Panc1 (cell line): ENCODE results near the gene TNPO2. TPM values are rescaled to one million over a fixed set of nuclear protein-coding genes. Genes with fewer than 3 reads are reported as not detected.

Source experiments
- ATAC-seq: fragments of 200-7000 bp; cut with Tn5 transposase; 2 replicates; pipeline ENCODE4 v1.9.1; 2020; ENCODE audit warnings: mild to moderate bottlenecking, moderate library complexity
- BruUV-seq: library from RNA; stranded (reverse); fragments of 400-500 nt; replicated peaks from 2 replicates; lab custom pipeline; 2021; lab: Mats Ljungman, UMichigan
- CTCF ChIA-PET: fragments of 300-600 bp; sonication (Branson Sonifier 250); formaldehyde crosslinking; loops from one replicate; lab custom pipeline; 2022; ENCODE audit warnings: antibody characterized with exemption; lab: Charles Lee
- POLR2A ChIA-PET: fragments of 300-600 bp; sonication (Branson Sonifier 250); formaldehyde crosslinking; loops from one replicate; lab custom pipeline; 2022; ENCODE audit warnings: antibody characterized with exemption; lab: Charles Lee
- DNase-seq: peaks from one replicate; pipeline ENCODE4 v3.0.0-alpha.2; 2010; ENCODE audit warnings: low read depth, low spot score
- H3K27ac ChIP-seq: 2 replicates; pipeline ENCODE4 v1.5.1; 2011; ENCODE audit warnings: mild to moderate bottlenecking, low read length, inconsistent platforms
- H3K27me3 ChIP-seq: fragments of 200-500 bp; sonication (Bioruptor generic); 2 replicates; pipeline ENCODE4 v1.6.0; 2014; ENCODE audit warnings: low read length, inconsistent platforms; ENCODE audit not compliant: control insufficient read depth, insufficient read depth
- H3K36me3 ChIP-seq: fragments of 200-500 bp; sonication (Bioruptor generic); 2 replicates; pipeline ENCODE4 v1.5.1; 2014; ENCODE audit warnings: inconsistent platforms, mild to moderate bottlenecking, low read length, moderate library complexity; ENCODE audit not compliant: control insufficient read depth, insufficient read depth
- H3K4me1 ChIP-seq: 2 replicates; pipeline ENCODE4 v1.5.1; 2011; ENCODE audit warnings: inconsistent platforms, mild to moderate bottlenecking, low read length, moderate library complexity; ENCODE audit not compliant: control insufficient read depth, insufficient read depth
- H3K4me3 ChIP-seq, 2 experiments: 2 replicates each; pipeline ENCODE4 v1.5.1; 2011 to 2012; ENCODE audit warnings: low read depth in 2 of 2, low read length in 2 of 2, mild to moderate bottlenecking in 2 of 2, inconsistent platforms in 1 of 2, moderate library complexity in 1 of 2
- H3K9me3 ChIP-seq: fragments of 200-500 bp; sonication (Bioruptor generic); 2 replicates; pipeline ENCODE4 v1.5.1; 2014; ENCODE audit warnings: low read depth, mild to moderate bottlenecking, inconsistent platforms, low read length, moderate library complexity; ENCODE audit not compliant: control insufficient read depth, insufficient read depth
- CTCF ChIP-seq: fragments of 450-650 bp; IDR thresholded peaks from 2 replicates; pipeline ENCODE4 v1.5.1; 2017; ENCODE audit warnings: mild to moderate bottlenecking
- POLR2AphosphoS5 ChIP-seq: IDR thresholded peaks from 2 replicates; pipeline ENCODE4 v1.6.1; 2012; ENCODE audit warnings: mild to moderate bottlenecking, low read depth, low read length, moderate library complexity
- REST ChIP-seq, 2 experiments: IDR thresholded peaks; 2 replicates each; pipeline ENCODE4 v1.6.1; 2011 to 2012; ENCODE audit warnings: low read depth in 2 of 2, control low read depth in 1 of 2, low read length in 1 of 2, mild to moderate bottlenecking in 1 of 2, moderate library complexity in 1 of 2; ENCODE audit not compliant: insufficient read depth in 1 of 2
- SIN3A ChIP-seq: IDR thresholded peaks from 2 replicates; pipeline ENCODE4 v1.6.1; 2012; ENCODE audit warnings: low read depth, mild to moderate bottlenecking, low read length, moderate library complexity, borderline replicate concordance; ENCODE audit not compliant: insufficient read depth
- TCF7L2 ChIP-seq: IDR thresholded peaks from 2 replicates; pipeline ENCODE4 v1.6.1; 2011; ENCODE audit warnings: mild to moderate bottlenecking, low read depth, low read length, inconsistent platforms
- in situ Hi-C: cut with HindIII; loops from 2 replicates; pipeline ENCODE4 v1.10.0; 2016; ENCODE audit warnings: low sequenced_read_pairs, low pct_unique_long_range_greater_than_20kb
- intact Hi-C: fragments of 100-400 bp; cut with micrococcal nuclease; formaldehyde crosslinking; loops from one replicate; pipeline ENCODE4 v1.10.0; 2022; ENCODE audit not compliant: unreplicated experiment
- total RNA-seq: library from RNA; stranded (reverse); gene quantifications from one replicate; pipeline ENCODE4 v1.2.1, GENCODE V29; 2021; ENCODE audit not compliant: unreplicated experiment

TNPO2 gene
- total RNA-seq, 1 experiment from 2014 or later: 83.3 TPM

- in situ Hi-C loops (no loop called here), intact Hi-C loops (no loop called here)
- Histone ChIP-seq H3K36me3 (peaks cover 3% of the 10 kb centered on the region; the same call in 1 of the 2 replicates), H3K4me1 (peaks cover 3% of the 10 kb centered on the region), H3K4me3 (peak within 1 kb of the TSS; percentile 82 to 84), H3K27ac (peak within 1 kb of the TSS; percentile 79), H3K27me3 (no peaks in the 10 kb centered on the region), H3K9me3 (no peaks in the 10 kb centered on the region)
- BruUV-seq: no TSS peak
- TF ChIP-seq POLR2AphosphoS5: no peak; the same call in 1 of the 2 replicates
- TF ChIP-seq SIN3A: 0 out of 2 replicates have a peak, but pooled peaks have one; percentile 55
- ATAC-seq (peak; percentile 87), DNase-seq (no peak)
- ChIA-PET CTCF (no interaction called here), POLR2A (no interaction called here)
Observed at GRCh38 chr19:12666265-12667048, 57.3 kb downstream of the TNPO2 start, which contains the start of the genes MAN2B1 and WDR83. Gene MAN2B1 (minus strand): TSS chr19:12666742. CDS start chr19:12666701, 41 bp downstream. Gene WDR83 (plus strand): TSS chr19:12666807. CDS start chr19:12669791, 2,984 bp downstream.

- TF ChIP-seq SIN3A (no peak), POLR2AphosphoS5 (no peak), TCF7L2 (no peak), CTCF (no peak), REST (IDR thresholded peaks at IDR 0.05; ENCODE audit: insufficient read depth in 1 of 2, low read depth in 2 of 2, low read length in 1 of 2) (no peak)
- BruUV-seq: no TSS peak
- Histone ChIP-seq H3K36me3 (peaks cover 3% of the 10 kb centered on the region; the same call in 1 of the 2 replicates), H3K9me3 (no peaks in the 10 kb centered on the region), H3K4me1 (peaks cover 3% of the 10 kb centered on the region), H3K4me3 (peak overlapping the region; percentile 82 to 84), H3K27me3 (no peaks in the 10 kb centered on the region), H3K27ac (peak overlapping the region; percentile 79)
- DNase-seq (no peak), ATAC-seq (no peak)
- ChIA-PET CTCF (no interaction called here), POLR2A (no interaction called here)
- in situ Hi-C loops (no loop called here), intact Hi-C loops (no loop called here)
Observed at GRCh38 chr19:12665671-12666264, 58.0 kb downstream of the TNPO2 start.
